NCI-H1436 treated with DMSO at 0.1 percent for 48 hours (cell line): Measurements from ENCODE around the gene RNF187.

ENCODE experiments used
- DNase-seq: peaks from one replicate; lab custom pipeline; 2025; lab: John Stamatoyannopoulos, UW

Gene RNF187

GRCh38 chr1:228508840-228509415 lies 21.7 kb downstream of the RNF187 start:
- DNase-seq = no peak

GRCh38 chr1:228510101-228510802 lies 23.1 kb downstream of the RNF187 start:
- no peak for DNase-seq

GRCh38 chr1:228510803-228511413 lies 23.7 kb downstream of the RNF187 start:
- no peak for DNase-seq

DNA sequence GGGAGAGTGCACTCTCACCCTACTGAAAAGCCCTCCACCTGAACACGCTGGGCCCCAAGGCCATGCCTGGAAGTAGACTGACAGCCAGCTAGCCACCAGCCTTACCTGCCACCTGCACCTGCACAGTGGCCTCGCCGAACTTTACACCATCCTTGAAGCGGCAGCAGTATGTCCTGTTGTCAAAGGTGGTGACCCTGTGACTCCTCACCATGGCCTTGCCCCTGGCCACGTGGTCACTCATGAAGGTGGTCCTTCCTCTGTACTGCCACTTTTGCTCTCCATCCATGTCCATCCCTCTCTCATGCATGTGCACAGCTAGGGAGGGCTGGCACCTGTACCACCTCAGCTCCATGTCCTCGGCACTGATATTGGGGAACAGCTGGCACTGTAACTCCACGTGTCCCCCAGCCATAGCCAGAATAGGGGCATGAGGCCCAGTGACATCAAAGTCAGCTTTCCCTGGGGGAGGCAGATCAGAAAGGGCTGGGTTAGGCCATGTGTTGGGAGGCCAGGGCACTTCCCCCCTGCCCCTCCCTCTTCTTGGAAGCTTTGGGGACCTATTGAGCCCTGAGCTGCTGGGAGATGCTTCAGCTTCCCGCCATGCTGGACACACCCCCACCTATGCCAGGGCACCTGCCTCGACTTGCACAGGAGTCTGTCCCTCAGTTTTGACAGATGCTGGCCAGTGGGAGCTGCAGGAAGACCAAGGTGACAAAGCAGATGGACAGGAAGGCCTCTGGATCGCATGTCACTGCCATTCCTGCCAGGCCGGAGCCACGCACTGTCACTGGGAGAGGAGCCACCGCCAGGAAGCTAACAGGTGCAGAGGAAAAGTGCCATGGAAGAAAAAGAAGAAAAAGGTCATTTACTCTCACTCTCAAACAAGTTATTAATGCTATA lies 24.6 kb downstream of the RNF187 start:
- no peak for DNase-seq

GRCh38 chr1:228512781-228513198 lies 25.6 kb downstream of the RNF187 start:
- DNase-seq = no peak

DNA sequence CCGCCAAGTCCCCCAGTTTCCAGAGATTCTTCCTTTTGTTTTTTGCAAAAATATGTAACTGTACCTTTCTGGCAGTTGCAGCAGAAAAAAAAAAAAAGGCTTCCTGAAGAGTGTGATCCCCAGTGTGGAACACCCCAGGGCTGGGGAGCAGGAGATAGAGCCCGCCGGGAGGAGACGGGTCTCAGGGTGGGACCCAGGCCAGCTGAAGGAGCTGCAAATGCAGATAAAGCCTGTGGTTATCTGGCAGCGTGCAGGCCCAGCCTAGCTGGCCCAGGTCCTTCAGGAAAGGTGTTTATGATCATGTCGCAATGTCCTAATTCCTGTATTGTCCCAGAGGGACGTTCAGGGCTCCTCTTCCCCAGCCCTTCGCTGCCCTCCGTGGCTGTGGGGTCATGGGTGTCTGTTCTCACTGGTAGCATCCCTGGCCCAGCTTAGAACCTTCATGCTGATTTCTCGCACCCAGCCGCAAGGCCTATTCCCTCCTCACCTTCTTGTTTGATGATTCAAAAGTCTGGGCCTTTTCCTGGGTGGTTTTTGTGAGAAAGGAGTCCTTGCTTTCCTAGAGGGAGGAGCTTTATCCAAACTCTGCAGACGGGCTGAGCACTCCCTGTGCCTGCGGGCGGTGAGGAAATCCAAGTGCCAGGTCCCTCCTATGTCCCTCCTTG lies 26.2 kb downstream of the RNF187 start:
- DNase-seq = no peak

DNA sequence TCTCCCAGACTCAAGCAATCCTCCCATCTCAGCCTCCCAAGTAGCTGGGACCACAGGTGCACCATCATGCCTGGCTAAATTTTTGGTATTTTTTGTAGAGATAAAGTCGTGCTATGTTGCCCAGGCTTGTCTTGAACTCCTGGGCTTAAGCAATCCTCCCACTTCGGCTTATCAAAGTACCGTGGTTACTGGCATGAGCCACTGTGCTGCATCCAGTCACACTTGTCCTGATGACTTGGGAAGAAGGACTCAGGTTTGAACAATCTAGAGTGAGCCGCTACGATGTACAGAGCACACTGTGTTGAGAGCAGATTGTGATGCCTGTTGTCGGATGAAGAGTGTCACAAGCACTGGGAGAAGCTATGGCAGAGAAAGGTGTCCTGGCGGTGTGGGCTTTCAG lies 27.2 kb downstream of the RNF187 start:
- no peak for DNase-seq

DNA sequence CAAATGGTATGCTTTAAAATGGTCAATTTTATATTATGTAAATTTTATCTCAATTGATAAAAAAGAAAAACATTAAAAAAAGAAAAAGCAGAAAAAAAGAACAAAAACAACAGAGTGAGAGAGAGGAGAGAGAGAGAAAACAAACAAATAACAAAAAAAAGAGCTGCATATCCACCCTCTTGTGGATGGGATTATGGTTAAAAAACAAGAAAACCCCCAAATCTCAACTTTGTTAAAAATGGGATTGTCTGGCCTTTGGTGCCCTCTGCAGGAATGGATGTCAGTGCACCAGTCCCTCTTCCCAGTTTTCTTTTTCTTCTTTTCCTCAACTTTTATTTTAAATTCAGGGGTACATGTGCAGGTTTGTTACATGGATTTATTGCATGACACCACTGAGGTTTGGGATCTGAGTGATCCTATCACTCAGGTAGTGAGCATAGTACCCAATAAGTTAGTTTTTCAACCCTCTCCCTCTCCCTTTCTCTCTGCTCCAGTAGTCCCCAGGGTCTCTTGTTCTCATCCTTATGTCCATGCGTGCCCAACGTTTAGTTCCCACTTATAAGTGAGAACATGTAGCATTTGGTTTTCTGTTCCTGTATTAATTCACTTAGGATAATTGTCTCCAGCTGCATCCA lies 28.1 kb downstream of the RNF187 start:
- no peak for DNase-seq

- no peak for DNase-seq
Observed at GRCh38 chr1:228517655-228518054, 30.5 kb downstream of the RNF187 start.

- no peak for DNase-seq
Observed at GRCh38 chr1:228527596-228527995, 40.4 kb downstream of the RNF187 start.

- no peak for DNase-seq
Observed at GRCh38 chr1:228528612-228529011, 41.4 kb downstream of the RNF187 start.

DNA sequence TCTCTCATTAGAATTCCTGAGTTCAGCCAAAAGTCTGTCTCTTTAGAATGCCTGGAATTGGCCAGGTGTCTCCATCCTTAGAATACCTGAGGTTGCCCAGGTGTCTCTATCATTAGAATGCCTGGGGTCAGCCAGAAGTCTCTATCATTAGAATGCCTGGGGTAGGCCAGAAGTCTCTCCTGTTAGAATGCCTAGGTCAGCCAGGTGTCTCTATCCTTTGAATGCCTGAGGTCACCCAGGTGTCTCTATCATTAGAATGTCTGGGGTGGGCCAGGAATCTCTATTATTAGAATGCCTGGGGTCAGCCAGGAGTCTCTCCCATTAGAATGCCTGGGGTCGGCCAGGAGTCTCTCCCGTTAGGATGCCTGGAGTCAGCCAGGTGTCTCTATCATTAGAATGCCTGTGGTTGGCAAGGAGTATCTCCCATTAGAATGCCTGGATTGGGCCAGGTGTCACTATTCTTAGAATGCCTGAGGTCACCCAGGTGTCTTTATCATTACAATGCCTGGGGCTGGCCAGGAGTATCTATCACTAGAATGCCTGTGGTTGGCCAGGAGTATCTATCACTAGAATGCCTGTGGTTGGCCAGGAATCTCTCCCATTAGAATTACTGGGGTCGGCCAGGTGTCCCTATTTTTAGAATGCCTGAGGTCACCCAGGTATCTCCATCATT lies 43.0 kb downstream of the RNF187 start:
- no peak for DNase-seq

GRCh38 chr1:228530951-228531731 lies 44.0 kb downstream of the RNF187 start:
- DNase-seq = no peak

- DNase-seq = no peak
Observed at GRCh38 chr1:228538831-228539230, 51.6 kb downstream of the RNF187 start.

DNA sequence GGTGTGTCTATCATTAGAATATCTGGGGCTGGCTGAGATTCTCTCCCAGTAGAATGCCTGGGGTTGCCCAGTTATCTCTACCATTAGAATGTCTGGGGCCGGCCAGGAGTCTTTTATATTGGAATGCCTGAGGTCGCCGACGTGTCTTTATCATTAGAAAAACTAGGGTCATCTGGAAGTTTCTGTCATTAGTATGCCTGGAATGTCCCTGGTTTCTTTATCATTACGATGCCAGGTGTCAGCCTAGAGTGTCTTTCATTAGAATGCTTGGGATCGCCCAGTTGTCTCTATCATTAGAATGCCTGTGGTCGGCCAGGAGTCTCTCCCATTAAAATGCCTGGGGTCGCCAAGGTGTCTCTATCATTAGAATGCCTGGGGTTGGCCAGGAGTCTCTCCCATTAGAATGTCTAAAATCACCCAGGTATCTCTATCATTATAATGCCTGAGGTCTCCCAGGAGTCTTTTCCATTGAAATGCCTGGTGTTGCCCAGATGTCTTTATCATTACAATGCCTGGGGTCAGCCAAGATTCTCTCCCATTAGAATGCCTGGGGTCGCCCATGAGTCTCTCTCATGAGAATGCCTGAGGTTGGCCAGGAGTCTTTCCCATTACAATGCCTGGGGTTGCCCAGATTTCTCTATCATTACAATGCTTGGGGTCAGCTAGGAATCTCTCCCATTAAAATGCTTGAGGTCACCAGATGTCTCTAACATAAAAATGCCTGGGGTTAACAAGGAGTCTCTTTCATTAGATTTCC lies 53.2 kb downstream of the RNF187 start:
- DNase-seq = no peak

- DNase-seq = no peak
Observed at GRCh38 chr1:228541725-228542124, 54.5 kb downstream of the RNF187 start.

- no peak for DNase-seq
Observed at GRCh38 chr1:228542376-228542775, 55.2 kb downstream of the RNF187 start.

- no peak for DNase-seq
Observed at GRCh38 chr1:228542981-228543380, 55.8 kb downstream of the RNF187 start.

- no peak for DNase-seq
Observed at GRCh38 chr1:228543396-228543795, 56.2 kb downstream of the RNF187 start.
